C4-2B (cell line): ENCODE measurements around the gene TOR2A.

Experiments
- CTCF ChIP-seq: fragments of 450-650 bp; conservative IDR thresholded peaks from 2 replicates; pipeline ENCODE4 v1.5.1; 2017; ENCODE audit warnings: mild to moderate bottlenecking
- ZFX ChIP-seq: fragments of 450-650 bp; IDR thresholded peaks from 2 replicates; pipeline ENCODE4 v1.6.1; 2017

- no peak for TF ChIP-seq CTCF
- no peak for TF ChIP-seq ZFX
Observed at GRCh38 chr9:127744398-127745110, 9.5 kb upstream of the TOR2A start.
